ENCODE data around the gene BIK.

The BIK gene

DNA sequence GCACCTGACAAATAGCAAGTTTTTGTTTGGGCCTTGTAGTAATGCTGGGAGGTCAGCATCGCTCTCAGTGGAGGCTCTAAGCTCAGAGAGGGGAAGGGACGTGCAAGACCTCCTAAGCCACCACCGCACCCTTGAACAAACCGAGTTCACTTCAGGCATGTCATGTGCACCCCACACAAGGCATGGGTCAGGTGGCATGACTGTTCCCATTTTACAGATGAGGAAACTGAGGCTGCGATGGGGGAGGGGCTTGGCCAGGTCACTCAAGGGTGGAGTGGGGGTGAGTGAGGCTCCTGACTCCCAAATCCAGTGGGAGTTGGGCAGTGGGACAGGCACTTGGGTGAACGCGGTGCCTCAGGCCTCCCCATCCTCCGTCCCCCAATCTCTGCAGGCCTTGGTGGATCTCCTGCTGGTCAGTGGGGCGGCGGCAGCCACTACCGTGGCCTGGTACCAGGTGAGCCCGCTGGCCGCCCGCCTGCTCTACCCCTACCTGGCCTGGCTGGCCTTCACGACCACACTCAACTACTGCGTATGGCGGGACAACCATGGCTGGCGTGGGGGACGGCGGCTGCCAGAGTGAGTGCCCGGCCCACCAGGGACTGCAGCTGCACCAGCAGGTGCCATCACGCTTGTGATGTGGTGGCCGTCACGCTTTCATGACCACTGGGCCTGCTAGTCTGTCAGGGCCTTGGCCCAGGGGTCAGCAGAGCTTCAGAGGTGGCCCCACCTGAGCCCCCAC is 52.0 kb downstream of the BIK start:
- no peak for DNase-seq (ENCODE audit: low read depth)

DNA sequence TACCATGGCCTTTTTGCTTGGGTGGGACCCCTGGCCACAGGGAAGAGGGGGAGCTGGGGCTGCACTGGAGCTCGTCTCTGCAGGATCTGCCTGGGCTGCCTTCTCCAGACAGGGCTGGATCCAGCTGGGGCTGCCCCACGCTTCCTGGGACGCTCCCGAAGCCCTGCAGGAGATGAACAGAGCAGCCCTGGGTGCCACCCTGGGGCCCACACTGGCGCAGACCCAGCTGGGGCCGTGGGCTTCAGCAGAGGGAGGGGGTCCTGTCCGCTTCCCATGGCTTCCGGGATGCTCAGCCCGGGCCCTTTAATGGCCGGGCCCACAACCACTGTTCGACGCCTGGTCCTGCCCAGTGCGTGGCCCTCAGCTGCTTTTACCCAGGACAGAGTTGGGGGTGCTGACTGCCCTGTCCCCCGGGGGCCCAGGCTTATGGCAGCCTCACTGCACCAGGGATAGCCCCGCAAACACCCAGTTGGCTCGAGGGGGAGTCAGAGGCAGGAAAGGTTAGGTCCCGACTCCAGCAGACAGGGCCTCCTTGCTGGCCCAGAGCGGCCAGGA is 52.8 kb downstream of the BIK start:
- no peak for DNase-seq (ENCODE audit: low read depth)

GRCh38 chr22:43164636-43165035 is 54.1 kb downstream of the BIK start:
- DNase-seq (ENCODE audit: low read depth): no peak

GRCh38 chr22:43166132-43166930 is 55.8 kb downstream of the BIK start:
- DNase-seq (ENCODE audit: low read depth): no peak

GRCh38 chr22:43167001-43167589 is 56.5 kb downstream of the BIK start:
- no peak for DNase-seq (ENCODE audit: low read depth)

DNA sequence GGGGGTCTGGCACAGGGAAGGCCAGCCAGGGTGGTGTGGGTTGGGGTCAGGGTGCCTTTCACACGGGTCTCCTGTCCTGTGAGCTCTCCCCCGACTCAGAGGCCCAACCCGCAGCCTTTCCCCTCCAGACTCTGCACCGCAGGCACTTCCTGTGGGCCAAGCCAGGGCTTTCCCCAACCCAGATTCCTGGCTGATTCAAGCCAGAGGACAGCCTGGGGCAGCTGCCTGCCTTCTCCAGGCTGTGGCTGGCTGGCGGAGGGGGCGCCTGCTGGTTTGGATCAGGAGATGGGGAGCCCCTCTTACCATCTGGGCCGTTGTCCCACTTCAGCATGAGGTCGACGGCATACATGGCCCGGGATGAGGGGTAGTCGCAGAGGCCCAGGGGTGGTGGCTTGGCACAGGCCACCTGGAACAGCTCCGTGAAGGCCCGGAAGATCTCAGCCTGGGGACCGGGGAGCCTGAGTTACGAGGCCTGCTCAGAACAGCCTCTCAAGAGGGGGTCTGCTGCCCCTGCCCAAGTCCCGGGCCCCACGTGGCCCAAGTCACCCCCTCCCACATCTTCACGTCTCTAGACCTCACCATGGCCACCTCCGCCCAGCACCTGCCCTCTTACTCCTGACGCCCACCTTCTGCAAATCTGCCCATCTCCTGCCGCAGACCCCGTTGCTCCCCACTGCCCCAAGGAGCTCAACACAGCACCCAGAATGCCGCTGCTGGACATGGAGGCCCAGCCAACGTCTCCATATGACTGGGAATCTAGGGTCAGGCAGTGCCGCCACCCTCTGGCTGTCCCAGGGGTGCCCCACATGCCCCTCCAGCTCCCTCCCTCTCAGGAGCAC is 58.1 kb downstream of the BIK start:
- no peak for DNase-seq (ENCODE audit: low read depth)

DNA sequence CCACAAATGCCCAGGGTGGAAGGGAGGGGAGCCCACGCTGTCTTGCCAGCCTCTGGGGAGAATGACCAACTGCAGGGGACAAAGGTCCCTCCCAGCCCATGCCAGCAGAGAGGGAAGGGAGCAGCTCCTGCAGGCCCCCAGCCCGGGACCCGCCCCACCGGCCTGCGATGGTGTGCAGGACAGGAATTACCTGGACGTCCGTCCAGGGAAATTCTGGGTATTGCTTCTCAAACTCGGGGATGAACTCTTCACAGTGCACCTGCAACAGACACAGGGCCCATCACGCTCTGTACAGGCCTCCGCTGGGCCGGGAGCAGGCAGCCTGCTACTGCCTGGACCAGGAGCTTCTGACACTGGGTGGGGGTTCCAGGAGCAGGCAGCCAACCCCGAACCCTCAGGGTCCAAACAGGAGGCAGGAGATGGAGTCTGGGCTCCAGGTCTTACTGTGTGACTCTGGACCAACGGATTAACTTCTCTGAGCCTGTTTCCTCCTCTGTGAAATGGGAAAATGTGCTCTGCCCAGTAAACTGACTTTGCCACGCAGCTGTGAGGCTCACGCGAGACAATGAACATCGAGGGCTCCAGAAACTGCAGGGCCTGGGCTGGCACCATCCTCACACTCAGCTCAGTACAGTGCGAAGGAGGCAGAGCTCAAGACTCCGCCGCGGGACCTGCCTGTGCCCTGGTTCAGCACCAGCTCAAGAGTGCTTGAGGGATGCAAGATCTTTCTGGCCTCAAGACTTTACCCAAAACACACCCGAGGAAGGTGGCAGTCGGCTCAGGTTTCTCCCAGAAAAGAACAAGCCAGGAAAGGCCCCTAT is 59.0 kb downstream of the BIK start:
- DNase-seq (ENCODE audit: low read depth): no peak

- DNase-seq (ENCODE audit: low read depth): no peak
Measured at GRCh38 chr22:43170131-43170480, 59.6 kb downstream of the BIK start.

DNA sequence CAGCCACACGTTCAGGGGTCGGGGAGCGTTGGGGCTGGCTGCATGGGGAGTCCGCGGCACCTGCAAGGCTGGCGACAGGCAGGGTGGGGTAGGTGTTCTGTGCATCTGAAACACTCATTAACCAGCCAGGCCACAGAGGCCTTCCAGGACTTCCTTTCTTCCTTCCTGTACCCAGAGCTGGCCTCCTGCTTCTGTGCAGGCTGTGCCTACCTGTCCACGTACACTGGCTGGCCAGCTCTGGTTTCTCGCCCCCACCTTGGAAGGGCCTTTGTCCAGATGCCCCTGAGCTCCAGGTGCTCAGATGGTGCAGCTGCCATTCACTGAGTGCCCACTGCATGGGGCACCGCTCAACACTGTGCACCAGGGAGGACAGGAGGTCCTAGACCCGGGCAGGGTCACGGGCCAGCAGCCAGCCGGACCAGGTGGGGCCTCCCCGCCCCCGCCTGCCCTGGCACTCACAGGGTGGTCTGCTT is 60.5 kb downstream of the BIK start:
- no peak for DNase-seq (ENCODE audit: low read depth)

- no peak for DNase-seq (ENCODE audit: low read depth)
Measured at GRCh38 chr22:43171607-43172006, 61.1 kb downstream of the BIK start.

- DNase-seq (ENCODE audit: low read depth): no peak
Measured at GRCh38 chr22:43172191-43172590, 61.6 kb downstream of the BIK start.

- no peak for DNase-seq (ENCODE audit: low read depth)
Measured at GRCh38 chr22:43173566-43173965, 63.0 kb downstream of the BIK start.

DNA sequence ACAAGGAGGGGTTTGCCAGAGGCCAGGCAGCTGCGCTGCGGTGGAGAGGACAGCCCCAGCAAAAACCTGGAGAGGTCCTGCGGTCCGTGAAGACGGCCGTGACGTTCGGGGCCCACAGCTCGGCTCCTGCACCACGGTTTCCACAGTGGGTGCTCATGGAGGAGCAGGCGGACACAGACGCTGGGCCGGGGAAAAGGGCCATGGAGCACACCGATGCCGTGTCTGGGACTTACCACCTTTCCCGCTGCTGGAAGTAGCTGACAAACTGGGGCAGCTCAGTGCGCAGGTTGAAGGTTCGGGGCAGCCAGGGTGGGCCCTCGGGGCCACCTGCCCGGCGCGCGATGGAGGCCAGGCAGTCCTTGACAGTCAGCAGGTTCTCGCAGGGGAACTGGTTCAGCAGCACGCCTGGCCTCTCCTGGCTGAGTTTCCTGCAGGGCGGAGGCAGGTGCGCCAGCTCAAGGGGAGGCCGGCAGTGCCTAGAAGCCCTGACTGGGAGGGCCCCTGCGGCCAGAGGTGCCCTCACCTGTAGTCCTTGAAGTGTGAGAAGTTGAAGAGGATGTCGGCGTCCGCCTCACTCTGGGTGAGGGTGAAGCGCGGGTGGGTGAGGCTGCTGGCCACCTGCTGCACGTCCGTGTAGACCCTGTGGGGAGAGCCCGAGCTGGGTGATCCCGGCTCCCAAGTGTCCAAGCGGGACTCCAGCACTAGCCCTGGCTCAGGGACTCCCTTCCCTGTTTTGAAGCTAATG is 63.6 kb downstream of the BIK start:
- no peak for DNase-seq (ENCODE audit: low read depth)

GRCh38 chr22:43174941-43175531 is 64.5 kb downstream of the BIK start:
- DNase-seq (ENCODE audit: low read depth): no peak

GRCh38 chr22:43176090-43176489 is 65.5 kb downstream of the BIK start:
- DNase-seq (ENCODE audit: low read depth): no peak

DNA sequence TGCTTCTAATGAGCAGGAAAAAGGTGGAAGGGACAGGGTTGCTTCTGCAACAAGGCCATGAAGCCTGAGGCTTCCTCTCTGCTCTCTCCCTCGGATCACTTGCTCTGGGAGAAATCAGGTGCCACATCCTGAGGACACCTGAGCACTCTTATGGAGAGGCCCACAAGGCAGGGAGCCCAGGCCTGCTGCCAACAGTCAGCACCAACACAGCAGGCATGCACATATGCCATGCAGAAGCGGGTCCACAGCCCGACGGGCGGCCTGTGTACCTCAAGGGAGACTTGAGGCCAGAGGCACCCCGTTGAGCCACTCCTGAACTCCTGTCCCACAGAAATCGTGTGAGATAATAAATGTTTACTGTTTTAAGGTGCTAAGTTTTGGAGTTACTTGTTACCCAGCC is 66.9 kb downstream of the BIK start:
- DNase-seq (ENCODE audit: low read depth): no peak

Measured in stromal cell of bone marrow (primary cell).